CD4-positive, alpha-beta T cell treated with Interleukin-15 for 4 hours (primary cell): Measurements from ENCODE around the gene SHMT2.

Experiments
- DNase-seq: peaks from one replicate; pipeline ENCODE4 v3.0.0-alpha.2; 2020; ENCODE audit warnings: low spot score

Gene SHMT2

GRCh38 chr12:57215065-57215464, 14.4 kb upstream of the SHMT2 start:
- DNase-seq: no peak

- peak; percentile 37 for DNase-seq
These were observed 13.9 kb upstream of the SHMT2 start for GRCh38 chr12:57215668-57216013.

- peak; percentile 57 for DNase-seq
These were observed 13.2 kb upstream of the SHMT2 start, which contains the start of gene NXPH4 for GRCh38 chr12:57216014-57216911. TSS of gene NXPH4 (plus strand) at chr12:57216794. CDS start at chr12:57216970, 176 bp downstream.

GRCh38 chr12:57216921-57217879, 12.3 kb upstream of the SHMT2 start:
- DNase-seq: peak; percentile 28

GRCh38 chr12:57218030-57218853, 11.3 kb upstream of the SHMT2 start:
- DNase-seq: no peak

- no peak for DNase-seq
These were observed 10.1 kb upstream of the SHMT2 start for GRCh38 chr12:57219205-57219992.

GRCh38 chr12:57219993-57220754, 9.3 kb upstream of the SHMT2 start:
- no peak for DNase-seq

GRCh38 chr12:57220770-57221168, 8.7 kb upstream of the SHMT2 start:
- no peak for DNase-seq

- DNase-seq: no peak
These were observed 8.2 kb upstream of the SHMT2 start for GRCh38 chr12:57221169-57221917.

- DNase-seq: no peak
These were observed 7.0 kb upstream of the SHMT2 start for GRCh38 chr12:57222286-57223190.

GRCh38 chr12:57223191-57224165, 6.0 kb upstream of the SHMT2 start:
- DNase-seq: peak; percentile 66

GRCh38 chr12:57224278-57224972, 5.1 kb upstream of the SHMT2 start:
- DNase-seq: no peak

- peak; percentile 47 for DNase-seq
These were observed 4.4 kb upstream of the SHMT2 start for GRCh38 chr12:57224973-57225679.

GRCh38 chr12:57225680-57226210, 3.8 kb upstream of the SHMT2 start:
- no peak for DNase-seq

- no peak for DNase-seq
These were observed 2.8 kb upstream of the SHMT2 start for GRCh38 chr12:57226588-57227314.
